ENCODE measurements around the gene CHI3L1.

DNA sequence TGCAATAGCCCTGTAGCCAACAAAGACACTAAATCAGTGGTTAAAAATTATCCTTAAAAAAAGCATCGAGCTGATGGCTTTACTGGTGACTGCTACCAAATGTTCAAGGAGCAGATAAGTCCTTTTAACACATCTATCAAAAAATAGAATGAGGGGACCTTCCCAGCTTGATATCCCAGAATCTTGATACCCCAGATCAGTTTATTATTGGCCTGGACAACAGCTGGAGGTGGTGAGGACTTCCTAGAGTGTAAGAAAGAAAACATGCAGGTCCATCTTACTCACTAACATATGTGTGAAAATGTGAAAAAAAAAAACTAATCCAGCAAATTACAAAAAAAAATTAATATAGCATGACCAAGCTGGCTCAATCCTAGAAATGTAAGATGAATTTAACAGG, 21.7 kb upstream of the CHI3L1 start:
- TF ChIP-seq, protein P1, sequence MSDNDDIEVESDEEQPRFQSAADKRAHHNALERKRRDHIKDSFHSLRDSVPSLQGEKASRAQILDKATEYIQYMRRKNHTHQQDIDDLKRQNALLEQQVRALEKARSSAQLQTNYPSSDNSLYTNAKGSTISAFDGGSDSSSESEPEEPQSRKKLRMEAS (IDR thresholded peaks at IDR 0.05): no peak
- TF ChIP-seq, protein P2, sequence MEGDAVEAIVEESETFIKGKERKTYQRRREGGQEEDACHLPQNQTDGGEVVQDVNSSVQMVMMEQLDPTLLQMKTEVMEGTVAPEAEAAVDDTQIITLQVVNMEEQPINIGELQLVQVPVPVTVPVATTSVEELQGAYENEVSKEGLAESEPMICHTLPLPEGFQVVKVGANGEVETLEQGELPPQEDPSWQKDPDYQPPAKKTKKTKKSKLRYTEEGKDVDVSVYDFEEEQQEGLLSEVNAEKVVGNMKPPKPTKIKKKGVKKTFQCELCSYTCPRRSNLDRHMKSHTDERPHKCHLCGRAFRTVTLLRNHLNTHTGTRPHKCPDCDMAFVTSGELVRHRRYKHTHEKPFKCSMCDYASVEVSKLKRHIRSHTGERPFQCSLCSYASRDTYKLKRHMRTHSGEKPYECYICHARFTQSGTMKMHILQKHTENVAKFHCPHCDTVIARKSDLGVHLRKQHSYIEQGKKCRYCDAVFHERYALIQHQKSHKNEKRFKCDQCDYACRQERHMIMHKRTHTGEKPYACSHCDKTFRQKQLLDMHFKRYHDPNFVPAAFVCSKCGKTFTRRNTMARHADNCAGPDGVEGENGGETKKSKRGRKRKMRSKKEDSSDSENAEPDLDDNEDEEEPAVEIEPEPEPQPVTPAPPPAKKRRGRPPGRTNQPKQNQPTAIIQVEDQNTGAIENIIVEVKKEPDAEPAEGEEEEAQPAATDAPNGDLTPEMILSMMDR (IDR thresholded peaks at IDR 0.05 in 2 of 3, conservative IDR thresholded peaks at IDR 0.05 in 1 of 3; ENCODE audit: borderline replicate concordance in 1 of 3, insufficient read depth in 1 of 3, low read depth in 2 of 3, low read length in 2 of 3): no peak
- TF ChIP-seq EZH2phosphoT487 (IDR thresholded peaks at IDR 0.05; ENCODE audit: borderline replicate concordance): no peak
